HEK293 (cell line): ENCODE data around the gene MCU.

ENCODE experiments used
- CTCF ChIA-PET: fragments of 350-600 bp; formaldehyde crosslinking; extraction: SDS; loops from one replicate; lab custom pipeline; 2021; ENCODE audit warnings: antibody characterized with exemption; lab: Yijun Ruan, JAX
- POLR2A ChIA-PET: fragments of 300-600 bp; formaldehyde crosslinking; extraction: SDS; loops from one replicate; lab custom pipeline; 2020; ENCODE audit warnings: antibody characterized with exemption, inconsistent platforms; lab: Yijun Ruan, JAX
- H3K27ac ChIP-seq: fragments of 200-500 bp; sonication (Bioruptor generic); 2 replicates; pipeline ENCODE4 v1.5.1; 2014; ENCODE audit warnings: low read depth, low read length, control low read depth, inconsistent platforms; ENCODE audit errors: extremely low read depth
- H3K36me3 ChIP-seq, 2 experiments: fragments of 200-500 bp in 1 of 2; sonication (Bioruptor generic) in 1 of 2; 1 replicate in 1 of 2; 2 replicates in 1 of 2; pipeline ENCODE4 v1.5.1; 2014 to 2017; ENCODE audit warnings: inconsistent platforms in 2 of 2, low read length in 2 of 2; ENCODE audit not compliant: control insufficient read depth in 2 of 2, insufficient read depth in 1 of 2
- H3K4me1 ChIP-seq: fragments of 200-500 bp; sonication (Bioruptor generic); 2 replicates; pipeline ENCODE4 v1.5.1; 2014; ENCODE audit warnings: mild to moderate bottlenecking, low read length, inconsistent platforms; ENCODE audit not compliant: control insufficient read depth, insufficient read depth
- H3K4me3 ChIP-seq: 2 replicates; pipeline ENCODE4 v1.5.1; 2011; ENCODE audit warnings: low read depth, mild to moderate bottlenecking, control low read depth, low read length, moderate library complexity
- H3K9me3 ChIP-seq: fragments of 200-500 bp; sonication (Bioruptor generic); 2 replicates; pipeline ENCODE4 v1.5.1; 2014; ENCODE audit warnings: low read depth, low read length, inconsistent platforms; ENCODE audit not compliant: control insufficient read depth, insufficient read depth
- ATF2 ChIP-seq: fragments of 450-650 bp; formaldehyde crosslinking; IDR thresholded peaks from 2 replicates; pipeline ENCODE4 v1.5.1; 2016; ENCODE audit warnings: missing biosample characterization, missing genetic modification characterization, low read depth
- EGR2 ChIP-seq: fragments of 450-650 bp; formaldehyde crosslinking; IDR thresholded peaks from 2 replicates; pipeline ENCODE4 v1.5.1; 2016; ENCODE audit warnings: low read depth, missing biosample characterization, missing genetic modification characterization
- GLI2 ChIP-seq: fragments of 450-650 bp; formaldehyde crosslinking; IDR thresholded peaks from 2 replicates; pipeline ENCODE4; 2017; ENCODE audit warnings: missing biosample characterization, missing genetic modification characterization, low read depth, borderline replicate concordance
- RBAK ChIP-seq: fragments of 450-650 bp; formaldehyde crosslinking; IDR thresholded peaks from 2 replicates; pipeline ENCODE4 v1.5.1; 2016; ENCODE audit warnings: missing biosample characterization, missing genetic modification characterization
- ZFHX2 ChIP-seq: fragments of 450-650 bp; formaldehyde crosslinking; conservative IDR thresholded peaks from 2 replicates; pipeline ENCODE4 v1.5.1; 2016; ENCODE audit warnings: missing biosample characterization, missing genetic modification characterization
- ZNF138 ChIP-seq: fragments of 450-650 bp; formaldehyde crosslinking; IDR thresholded peaks from 2 replicates; pipeline ENCODE4 v1.5.1; 2016; ENCODE audit warnings: missing biosample characterization, missing genetic modification characterization, borderline replicate concordance
- ZNF18 ChIP-seq: fragments of 450-650 bp; formaldehyde crosslinking; IDR thresholded peaks from 2 replicates; pipeline ENCODE4 v1.5.1; 2016; ENCODE audit warnings: missing biosample characterization, missing genetic modification characterization
- ZNF24 ChIP-seq: fragments of 450-650 bp; formaldehyde crosslinking; IDR thresholded peaks from 2 replicates; pipeline ENCODE4 v1.5.1; 2016; ENCODE audit warnings: missing biosample characterization, missing genetic modification characterization
- ZNF274 ChIP-seq, 2 experiments: fragments of 200-500 bp in 1 of 2; fragments of 450-650 bp in 1 of 2; sonication (Bioruptor generic) in 1 of 2; formaldehyde crosslinking in 1 of 2; IDR thresholded peaks; 2 replicates each; pipeline versions ENCODE4 v1.5.1 to v1.6.1; 2014 to 2016; ENCODE audit warnings: borderline replicate concordance in 1 of 2, inconsistent platforms in 1 of 2, low read length in 1 of 2, missing biosample characterization in 1 of 2, missing genetic modification characterization in 1 of 2
- ZNF302 ChIP-seq: fragments of 450-650 bp; formaldehyde crosslinking; IDR thresholded peaks from 2 replicates; pipeline ENCODE4 v1.5.1; 2016; ENCODE audit warnings: missing biosample characterization, missing genetic modification characterization, low read depth
- ZNF391 ChIP-seq: fragments of 450-650 bp; formaldehyde crosslinking; IDR thresholded peaks from 2 replicates; pipeline ENCODE4 v1.5.1; 2016; ENCODE audit warnings: low read depth, missing biosample characterization, missing genetic modification characterization, borderline replicate concordance
- ZNF394 ChIP-seq: fragments of 450-650 bp; formaldehyde crosslinking; IDR thresholded peaks from 2 replicates; pipeline ENCODE4 v1.5.1; 2016; ENCODE audit warnings: missing biosample characterization, missing genetic modification characterization, mild to moderate bottlenecking, moderate library complexity, borderline replicate concordance
- ZNF416 ChIP-seq: fragments of 450-650 bp; formaldehyde crosslinking; IDR thresholded peaks from 2 replicates; pipeline ENCODE4 v1.5.1; 2016; ENCODE audit warnings: missing biosample characterization, missing genetic modification characterization
- ZNF433 ChIP-seq: fragments of 450-650 bp; formaldehyde crosslinking; IDR thresholded peaks from 2 replicates; pipeline ENCODE4 v1.5.1; 2016; ENCODE audit warnings: missing biosample characterization, missing genetic modification characterization, low read depth
- ZNF513 ChIP-seq: fragments of 450-650 bp; IDR thresholded peaks from 2 replicates; pipeline ENCODE4 v1.5.1; 2018; ENCODE audit warnings: missing biosample characterization, missing genetic modification characterization
- ZNF548 ChIP-seq: fragments of 450-650 bp; formaldehyde crosslinking; IDR thresholded peaks from 2 replicates; pipeline ENCODE4 v1.5.1; 2016; ENCODE audit warnings: missing biosample characterization, missing genetic modification characterization
- ZNF549 ChIP-seq: fragments of 450-650 bp; IDR thresholded peaks from 2 replicates; pipeline ENCODE4 v1.5.1; 2018; ENCODE audit warnings: missing biosample characterization, missing genetic modification characterization, mild to moderate bottlenecking, inconsistent platforms, moderate library complexity
- ZNF555 ChIP-seq: fragments of 450-650 bp; formaldehyde crosslinking; conservative IDR thresholded peaks from 2 replicates; pipeline ENCODE4 v1.5.1; 2017; ENCODE audit warnings: missing biosample characterization, mild to moderate bottlenecking, missing genetic modification characterization, inconsistent platforms
- ZNF704 ChIP-seq: fragments of 450-650 bp; formaldehyde crosslinking; IDR thresholded peaks from 2 replicates; pipeline ENCODE4 v1.5.1; 2016; ENCODE audit warnings: missing biosample characterization, missing genetic modification characterization
- ZNF768 ChIP-seq: fragments of 450-650 bp; formaldehyde crosslinking; IDR thresholded peaks from 2 replicates; pipeline ENCODE4 v1.5.1; 2018; ENCODE audit warnings: missing biosample characterization, mild to moderate bottlenecking, missing genetic modification characterization
- TF ChIP-seq, protein P1 (sequence below): fragments of 450-650 bp; formaldehyde crosslinking; IDR thresholded peaks from 2 replicates; pipeline ENCODE4 v1.5.1; 2017; ENCODE audit warnings: missing biosample characterization, missing genetic modification characterization

MCU gene

DNA sequence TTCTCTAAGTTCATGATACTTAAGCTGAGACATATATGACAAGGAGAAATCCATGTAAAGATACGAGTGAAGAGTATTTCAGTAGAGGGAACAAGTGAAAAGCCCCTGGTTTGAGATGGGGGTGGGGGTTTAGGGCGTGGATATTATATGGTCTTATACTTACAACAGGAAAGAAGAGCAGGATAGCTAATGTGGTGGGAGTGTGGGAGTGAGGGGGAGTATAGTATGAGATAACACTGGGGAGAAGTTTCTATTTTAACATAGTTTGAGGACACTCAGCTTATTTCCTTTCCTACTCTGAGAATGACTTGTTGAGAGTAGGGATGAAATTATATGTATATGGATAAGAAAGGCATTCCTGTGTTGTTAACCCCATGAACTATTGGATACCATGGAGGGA, 36.5 kb downstream of the MCU start:
- Histone ChIP-seq H3K9me3 (no peaks in the 10 kb centered on the region), H3K4me3 (no peak overlapping the region), H3K27ac (no peak overlapping the region), H3K4me1 (0 out of 2 replicates have a peak, but pooled peaks cover 6% of the 10 kb centered on the region), H3K36me3 (no peaks in the 10 kb centered on the region)
- POLR2A ChIA-PET: no interaction called here
- CTCF ChIA-PET: interaction anchor here (0.6 to 0.7 kb wide), 2 partner anchors 9 to 12 kb away, joined by 3 to 5 read pairs; no protein-coding TSS in a partner anchor
- TF ChIP-seq, protein P1, sequence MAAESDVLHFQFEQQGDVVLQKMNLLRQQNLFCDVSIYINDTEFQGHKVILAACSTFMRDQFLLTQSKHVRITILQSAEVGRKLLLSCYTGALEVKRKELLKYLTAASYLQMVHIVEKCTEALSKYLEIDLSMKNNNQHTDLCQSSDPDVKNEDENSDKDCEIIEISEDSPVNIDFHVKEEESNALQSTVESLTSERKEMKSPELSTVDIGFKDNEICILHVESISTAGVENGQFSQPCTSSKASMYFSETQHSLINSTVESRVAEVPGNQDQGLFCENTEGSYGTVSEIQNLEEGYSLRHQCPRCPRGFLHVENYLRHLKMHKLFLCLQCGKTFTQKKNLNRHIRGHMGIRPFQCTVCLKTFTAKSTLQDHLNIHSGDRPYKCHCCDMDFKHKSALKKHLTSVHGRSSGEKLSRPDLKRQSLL (tag by site-specific recombination): no peak
- no peak for TF ChIP-seq ZNF394 (tag by site-specific recombination)
- peak; percentile 76 for TF ChIP-seq ZFHX2 (tag by site-specific recombination)
- no peak for TF ChIP-seq ZNF391
- TF ChIP-seq EGR2: peak; percentile 84
- TF ChIP-seq ZNF704: no peak
- no peak for TF ChIP-seq ZNF548

DNA sequence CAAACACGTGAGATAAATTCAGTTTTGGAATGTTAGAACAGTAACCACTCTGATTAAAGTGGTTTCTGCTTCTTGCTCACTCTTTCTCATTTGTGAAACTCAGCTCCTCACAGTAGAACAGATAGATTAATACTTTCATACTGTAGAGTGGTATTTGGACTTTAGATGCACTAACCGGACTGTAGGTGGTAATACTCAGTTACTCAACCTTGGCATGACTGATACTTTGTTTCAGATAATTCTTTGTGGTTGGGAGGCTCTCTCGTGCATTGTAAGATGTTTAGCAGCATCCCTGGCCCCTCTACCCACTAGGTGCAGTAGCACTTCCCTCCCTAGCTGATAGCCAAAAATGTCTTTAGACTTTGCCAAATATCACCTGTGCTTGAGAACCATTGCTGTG, 37.6 kb downstream of the MCU start:
- Histone ChIP-seq H3K9me3 (no peaks in the 10 kb centered on the region), H3K27ac (no peak overlapping the region), H3K36me3 (no peaks in the 10 kb centered on the region), H3K4me3 (no peak overlapping the region), H3K4me1 (0 out of 2 replicates have a peak, but pooled peaks cover 6% of the 10 kb centered on the region)
- TF ChIP-seq GLI2: no peak
- no peak for TF ChIP-seq ZNF138 (tag by site-specific recombination)
- no peak for TF ChIP-seq ZNF704
- POLR2A ChIA-PET: interaction anchor here (0.6 to 0.7 kb wide), 2 partner anchors 15 to 53 kb away, joined by 3 to 4 read pairs; no protein-coding TSS in a partner anchor
- CTCF ChIA-PET: no interaction called here

GRCh38 chr10:72730479-72730878, 38.5 kb downstream of the MCU start:
- Histone ChIP-seq H3K27ac (no peak overlapping the region), H3K4me1 (0 out of 2 replicates have a peak, but pooled peaks cover 6% of the 10 kb centered on the region)
- POLR2A ChIA-PET: interaction anchor here (0.7 kb wide), 1 partner anchor 16 kb away, joined by 3 read pairs; no protein-coding TSS in a partner anchor
- no peak for TF ChIP-seq ZNF549 (tag by site-specific recombination)
- TF ChIP-seq ZNF24 (tag by site-specific recombination): no peak
- TF ChIP-seq ATF2 (tag by site-specific recombination): no peak
- TF ChIP-seq ZNF768: no peak
- TF ChIP-seq, protein P1 (tag by site-specific recombination): no peak
- TF ChIP-seq ZNF433: no peak
- TF ChIP-seq ZNF555: no peak
- TF ChIP-seq RBAK: no peak
- no peak for TF ChIP-seq ZNF416 (tag by site-specific recombination)
- no peak for TF ChIP-seq ZNF274 (IDR thresholded peaks at IDR 0.05; ENCODE audit: low read length)
- no peak for TF ChIP-seq ZNF274 (tag by site-specific recombination; IDR thresholded peaks at IDR 0.05; ENCODE audit: borderline replicate concordance)
- TF ChIP-seq ZNF548: no peak
- no peak for TF ChIP-seq ZNF18
- no peak for TF ChIP-seq ZNF302
- TF ChIP-seq ZNF513 (tag by site-specific recombination): no peak

More at GRCh38 chr10:72730479-72730878, 38.5 kb downstream of the MCU start:
- H3K4me3 ChIP-seq: no peak overlapping the region
- H3K9me3 ChIP-seq: no peaks in the 10 kb centered on the region
- H3K36me3 ChIP-seq: no peaks in the 10 kb centered on the region
- CTCF ChIA-PET: interaction anchor here (1.2 kb wide), 1 partner anchor 103 kb away, joined by 3 read pairs; no protein-coding TSS in a partner anchor
